ENCODE measurements around the gene VGLL3. TPM values are rescaled to one million over a fixed set of nuclear protein-coding genes. Genes with fewer than 3 reads are reported as not detected.

The VGLL3 gene
- total and polyA plus RNA-seq, 2 of the 4 experiments (the other 2 are of a cell fraction), result 46.2 to 97.3 TPM

DNA sequence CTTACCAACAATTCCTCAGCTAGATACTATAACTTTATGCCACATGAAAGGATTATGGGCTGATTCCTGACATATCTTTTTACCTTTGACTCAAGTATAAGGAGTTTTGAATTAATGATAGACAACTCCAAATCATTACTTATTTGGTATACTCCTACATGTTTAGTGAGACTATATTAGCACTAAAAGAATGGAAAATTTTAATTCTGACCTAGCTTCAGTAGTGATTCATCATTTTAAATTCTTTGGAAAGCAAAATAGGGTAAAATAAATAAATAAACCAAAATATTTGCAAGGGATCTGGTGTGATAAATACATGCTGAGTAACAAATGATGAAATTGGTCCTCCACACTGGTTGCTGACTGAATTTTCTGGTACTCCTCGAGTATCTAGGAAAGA is 42.3 kb upstream of the VGLL3 start:
- CTCF ChIA-PET, result no interaction called here
- H4K91ac ChIP-seq (ENCODE audit: insufficient read depth, low read depth, low read length), result no peak overlapping the region
- BruUV-seq (replicated peaks), result no TSS peak
- no peak overlapping the region for H2BK120ac ChIP-seq (ENCODE audit: low read depth, low read length)
- H3K23ac ChIP-seq (ENCODE audit: low read depth, low read length), result no peak overlapping the region
- H4K8ac ChIP-seq (ENCODE audit: low read depth in 2 of 2, low read length in 2 of 2), result no peak overlapping the region
- H3K4me1 ChIP-seq (ENCODE audit: control insufficient read depth, insufficient read depth, low read length), result no peaks in the 10 kb centered on the region
- TF ChIP-seq NFE2L2 (IDR thresholded peaks at IDR 0.05; ENCODE audit: low read depth, low read length) (no peak), CEBPB (IDR thresholded peaks at IDR 0.05; ENCODE audit: low read depth, low read length) (no peak), RAD21 (IDR thresholded peaks at IDR 0.05; ENCODE audit: low read length) (no peak), FOS (IDR thresholded peaks at IDR 0.05; ENCODE audit: low read depth, low read length) (no peak), POLR2A (IDR thresholded peaks at IDR 0.05; ENCODE audit: low read depth, low read length) (no peak), MAZ (IDR thresholded peaks at IDR 0.05; ENCODE audit: borderline replicate concordance, low read depth, low read length) (no peak), MAFK (IDR thresholded peaks at IDR 0.05; ENCODE audit: low read depth, low read length) (no peak), BHLHE40 (IDR thresholded peaks at IDR 0.05; ENCODE audit: low read depth, low read length) (no peak), SMC3 (IDR thresholded peaks at IDR 0.05; ENCODE audit: low read depth, low read length) (no peak), CHD1 (IDR thresholded peaks at IDR 0.05; ENCODE audit: low read depth, low read length) (no peak), RCOR1 (IDR thresholded peaks at IDR 0.05; ENCODE audit: insufficient replicate concordance, low read length) (no peak), RFX5 (IDR thresholded peaks at IDR 0.05; ENCODE audit: low read depth, low read length) (no peak), MXI1 (IDR thresholded peaks at IDR 0.05; ENCODE audit: borderline replicate concordance, low read depth, low read length) (no peak)
- TF ChIP-seq, protein P1, sequence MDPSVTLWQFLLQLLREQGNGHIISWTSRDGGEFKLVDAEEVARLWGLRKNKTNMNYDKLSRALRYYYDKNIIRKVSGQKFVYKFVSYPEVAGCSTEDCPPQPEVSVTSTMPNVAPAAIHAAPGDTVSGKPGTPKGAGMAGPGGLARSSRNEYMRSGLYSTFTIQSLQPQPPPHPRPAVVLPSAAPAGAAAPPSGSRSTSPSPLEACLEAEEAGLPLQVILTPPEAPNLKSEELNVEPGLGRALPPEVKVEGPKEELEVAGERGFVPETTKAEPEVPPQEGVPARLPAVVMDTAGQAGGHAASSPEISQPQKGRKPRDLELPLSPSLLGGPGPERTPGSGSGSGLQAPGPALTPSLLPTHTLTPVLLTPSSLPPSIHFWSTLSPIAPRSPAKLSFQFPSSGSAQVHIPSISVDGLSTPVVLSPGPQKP (IDR thresholded peaks at IDR 0.05; ENCODE audit: borderline replicate concordance, low read depth, low read length), result no peak
- TF ChIP-seq, protein P2, sequence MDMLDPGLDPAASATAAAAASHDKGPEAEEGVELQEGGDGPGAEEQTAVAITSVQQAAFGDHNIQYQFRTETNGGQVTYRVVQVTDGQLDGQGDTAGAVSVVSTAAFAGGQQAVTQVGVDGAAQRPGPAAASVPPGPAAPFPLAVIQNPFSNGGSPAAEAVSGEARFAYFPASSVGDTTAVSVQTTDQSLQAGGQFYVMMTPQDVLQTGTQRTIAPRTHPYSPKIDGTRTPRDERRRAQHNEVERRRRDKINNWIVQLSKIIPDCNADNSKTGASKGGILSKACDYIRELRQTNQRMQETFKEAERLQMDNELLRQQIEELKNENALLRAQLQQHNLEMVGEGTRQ (IDR thresholded peaks at IDR 0.05; ENCODE audit: low read depth, low read length), result no peak
- TF ChIP-seq, protein P3, sequence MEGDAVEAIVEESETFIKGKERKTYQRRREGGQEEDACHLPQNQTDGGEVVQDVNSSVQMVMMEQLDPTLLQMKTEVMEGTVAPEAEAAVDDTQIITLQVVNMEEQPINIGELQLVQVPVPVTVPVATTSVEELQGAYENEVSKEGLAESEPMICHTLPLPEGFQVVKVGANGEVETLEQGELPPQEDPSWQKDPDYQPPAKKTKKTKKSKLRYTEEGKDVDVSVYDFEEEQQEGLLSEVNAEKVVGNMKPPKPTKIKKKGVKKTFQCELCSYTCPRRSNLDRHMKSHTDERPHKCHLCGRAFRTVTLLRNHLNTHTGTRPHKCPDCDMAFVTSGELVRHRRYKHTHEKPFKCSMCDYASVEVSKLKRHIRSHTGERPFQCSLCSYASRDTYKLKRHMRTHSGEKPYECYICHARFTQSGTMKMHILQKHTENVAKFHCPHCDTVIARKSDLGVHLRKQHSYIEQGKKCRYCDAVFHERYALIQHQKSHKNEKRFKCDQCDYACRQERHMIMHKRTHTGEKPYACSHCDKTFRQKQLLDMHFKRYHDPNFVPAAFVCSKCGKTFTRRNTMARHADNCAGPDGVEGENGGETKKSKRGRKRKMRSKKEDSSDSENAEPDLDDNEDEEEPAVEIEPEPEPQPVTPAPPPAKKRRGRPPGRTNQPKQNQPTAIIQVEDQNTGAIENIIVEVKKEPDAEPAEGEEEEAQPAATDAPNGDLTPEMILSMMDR (conservative IDR thresholded peaks at IDR 0.05; ENCODE audit: low read depth, low read length), result no peak
- H2BK15ac ChIP-seq (ENCODE audit: low read depth, low read length), result no peak overlapping the region
- H4K20me1 ChIP-seq (ENCODE audit: insufficient read depth, low read length), result no peaks in the 10 kb centered on the region
- no peak overlapping the region for H3K4me3 ChIP-seq (ENCODE audit: insufficient read depth, low read depth, low read length)
- intact Hi-C loops (cut with micrococcal nuclease), result no loop called here
- H3K27me3 ChIP-seq (ENCODE audit: control insufficient read depth, insufficient read depth, low read length), result peaks cover 2% of the 10 kb centered on the region; the same call in 1 of the 2 replicates
- no peak overlapping the region for H2BK5ac ChIP-seq (ENCODE audit: low read depth, low read length, poor library complexity, severe bottlenecking)
- in situ Hi-C loops (cut with MboI; ENCODE audit: low sequenced_read_pairs), result no loop called here
- DNase-seq (no peak), ATAC-seq (ENCODE audit: low read depth) (no peak)
- H3K4ac ChIP-seq (ENCODE audit: low read depth, low read length), result no peak overlapping the region
- no peak overlapping the region for H3K9ac ChIP-seq (ENCODE audit: low read depth, low read length)
- no peak overlapping the region for H2BK20ac ChIP-seq (ENCODE audit: low read depth, low read length)
- H3K9me1 ChIP-seq (ENCODE audit: insufficient read depth, low read length), result no peaks in the 10 kb centered on the region
- no peaks in the 10 kb centered on the region for H3K9me3 ChIP-seq (ENCODE audit: control insufficient read depth, insufficient read depth, low read length)
- H2AFZ ChIP-seq (replicated peaks; ENCODE audit: low read length, poor library complexity), result no peak overlapping the region
- no peak overlapping the region for H2AK9ac ChIP-seq (replicated peaks; ENCODE audit: low read depth, low read length, poor library complexity)
- H3K14ac ChIP-seq (replicated peaks; ENCODE audit: low read depth, low read length), result no peak overlapping the region
- H3K4me2 ChIP-seq (ENCODE audit: low read depth, low read length), result no peak overlapping the region
- H3K27ac ChIP-seq (ENCODE audit: insufficient read depth, low read length), result no peak overlapping the region
- H2AK5ac ChIP-seq (ENCODE audit: low read depth, low read length), result no peak overlapping the region
- POLR2A ChIA-PET (ENCODE audit: unreplicated experiment), result no interaction called here
- no peaks in the 10 kb centered on the region for H3K36me3 ChIP-seq (ENCODE audit: control insufficient read depth, insufficient read depth, low read length)
- dilution Hi-C loops (cut with HindIII; ENCODE audit: low sequenced_read_pairs, unreplicated experiment), result no loop called here
- no peak overlapping the region for H3K18ac ChIP-seq (ENCODE audit: low read depth, low read length)
- H3K79me1 ChIP-seq (ENCODE audit: low read depth in 1 of 2, low read length in 2 of 2), result no peaks in the 10 kb centered on the region
- WGBS, 2 experiments (ENCODE audit: extremely low coverage in 2 of 2, insufficient read length in 1 of 2), result no CpG with 5 or more reads among the region's 1 CpG
- H4K5ac ChIP-seq (ENCODE audit: low read depth, low read length), result no peak overlapping the region
- no peak overlapping the region for H3K56ac ChIP-seq (ENCODE audit: extremely low read depth, insufficient read depth, low read length)
